HG02852 (cell line): ENCODE data around the gene ZNF213.

Experiments used
- ATAC-seq: cut with Tn5 transposase; IDR thresholded peaks from one replicate; pipeline ENCODE4 v1.9.1; 2021; ENCODE audit warnings: mild to moderate bottlenecking, moderate library complexity; ENCODE audit not compliant: unreplicated experiment

Gene ZNF213

GRCh38 chr16:3101018-3101840 is 33.6 kb upstream of the ZNF213 start:
- ATAC-seq, result no peak

- ATAC-seq, result no peak
Observed at GRCh38 chr16:3101841-3102470, 32.9 kb upstream of the ZNF213 start.

- peak; percentile 75 for ATAC-seq
Observed at GRCh38 chr16:3106205-3106928, 28.5 kb upstream of the ZNF213 start.

GRCh38 chr16:3112058-3112880 is 22.6 kb upstream of the ZNF213 start, which contains the start of gene ZNF205:
Gene ZNF205, plus strand, starts transcription at chr16:3112586. Its CDS starts 845 bp downstream, at chr16:3113431.
- ATAC-seq, result no peak

GRCh38 chr16:3112881-3113574 is 21.8 kb upstream of the ZNF213 start:
- no peak for ATAC-seq

GRCh38 chr16:3113765-3114479 is 20.9 kb upstream of the ZNF213 start:
- ATAC-seq, result no peak

- ATAC-seq, result no peak
Observed at GRCh38 chr16:3115003-3115402, 19.8 kb upstream of the ZNF213 start.

- ATAC-seq, result no peak
Observed at GRCh38 chr16:3115561-3115960, 19.3 kb upstream of the ZNF213 start.

GRCh38 chr16:3118204-3118790 is 16.5 kb upstream of the ZNF213 start:
- ATAC-seq, result no peak

GRCh38 chr16:3118846-3119245 is 16.0 kb upstream of the ZNF213 start:
- ATAC-seq, result no peak

- ATAC-seq, result no peak
Observed at GRCh38 chr16:3119286-3119685, 15.5 kb upstream of the ZNF213 start.

- ATAC-seq, result no peak
Observed at GRCh38 chr16:3119701-3120408, 15.0 kb upstream of the ZNF213 start.

GRCh38 chr16:3120435-3120834 is 14.4 kb upstream of the ZNF213 start:
- no peak for ATAC-seq

GRCh38 chr16:3121851-3122467 is 12.9 kb upstream of the ZNF213 start:
- ATAC-seq, result no peak

GRCh38 chr16:3122926-3123570 is 11.8 kb upstream of the ZNF213 start:
- ATAC-seq, result no peak

GRCh38 chr16:3123986-3124886 is 10.6 kb upstream of the ZNF213 start:
- ATAC-seq, result peak; percentile 84

GRCh38 chr16:3127745-3128144 is 7.1 kb upstream of the ZNF213 start:
- ATAC-seq, result no peak
